IPS DF 4.7 (cell line): ENCODE data around the gene PPP2R2B.

Experiments
- DNase-seq: peaks from one replicate; pipeline ENCODE4 v3.0.0-alpha.2; 2013; ENCODE audit warnings: low spot score; ENCODE audit errors: extremely low read depth

PPP2R2B gene

DNA sequence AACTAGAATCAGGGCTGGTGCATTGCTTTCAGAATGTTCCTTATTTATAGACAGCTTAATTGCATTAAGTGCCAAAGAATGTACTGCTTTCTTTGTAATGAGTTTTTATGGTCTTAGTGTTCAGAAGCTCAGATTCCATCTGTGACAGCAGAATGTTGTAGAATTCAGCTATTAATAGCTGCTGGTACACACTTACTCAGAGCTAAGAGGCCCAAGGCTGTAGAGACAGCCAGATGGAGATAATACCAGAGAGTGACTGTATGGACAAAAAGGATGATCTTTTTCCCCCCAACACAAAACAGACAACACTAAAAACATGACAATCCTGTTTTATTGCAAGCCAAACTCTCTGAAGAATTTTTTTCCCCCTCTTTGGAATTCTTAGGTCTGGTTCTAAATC, 50.2 kb downstream of the PPP2R2B start:
- no peak for DNase-seq

DNA sequence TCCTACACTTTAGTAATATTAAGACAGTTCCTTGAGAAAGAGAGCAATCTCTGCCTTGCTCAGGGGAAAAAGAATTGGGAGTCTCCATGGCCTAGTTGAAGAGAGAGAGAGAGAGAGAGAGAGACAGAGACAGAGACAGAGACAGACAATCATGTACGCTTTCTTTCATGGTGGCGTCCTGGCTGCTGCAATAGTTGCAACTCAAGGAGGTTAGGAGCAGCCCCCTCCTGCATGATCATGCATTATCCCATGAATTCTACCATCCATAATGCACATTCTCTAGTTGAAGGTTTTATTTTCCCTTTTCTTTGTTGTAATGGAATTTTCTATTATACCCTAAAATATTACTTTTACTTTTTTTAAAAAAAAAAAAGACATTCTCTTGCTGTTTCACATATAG, 50.7 kb downstream of the PPP2R2B start:
- no peak for DNase-seq

- peak; percentile 56 for DNase-seq
Measured at GRCh38 chr5:146825033-146825432, 53.5 kb downstream of the PPP2R2B start.

- no peak for DNase-seq
Measured at GRCh38 chr5:146821732-146822131, 56.8 kb downstream of the PPP2R2B start.

DNA sequence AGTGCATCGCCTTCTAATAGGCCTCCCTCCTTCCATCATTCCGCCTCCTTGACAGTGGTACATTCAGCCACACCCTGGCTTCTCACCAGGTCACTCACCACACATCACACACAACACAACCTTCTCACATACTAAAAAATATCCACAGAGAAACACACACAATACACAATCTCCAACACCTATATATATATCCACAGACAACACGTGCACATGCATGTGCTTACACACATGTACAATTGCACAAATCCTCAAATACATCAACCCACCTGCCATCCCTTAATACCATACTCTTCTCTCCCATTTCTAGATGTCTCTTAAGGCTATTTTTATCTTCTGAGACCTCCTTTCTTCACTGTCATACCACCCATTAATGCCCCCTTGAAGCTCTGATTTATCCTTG, 57.6 kb downstream of the PPP2R2B start:
- no peak for DNase-seq

- DNase-seq = no peak
Measured at GRCh38 chr5:146818822-146819221, 59.7 kb downstream of the PPP2R2B start.

GRCh38 chr5:146817973-146818372, 60.6 kb downstream of the PPP2R2B start:
- no peak for DNase-seq

- DNase-seq = no peak
Measured at GRCh38 chr5:146816775-146817387, 61.7 kb downstream of the PPP2R2B start.

- DNase-seq = no peak
Measured at GRCh38 chr5:146815411-146815810, 63.1 kb downstream of the PPP2R2B start.

- DNase-seq = no peak
Measured at GRCh38 chr5:146813346-146814157, 65.0 kb downstream of the PPP2R2B start.

DNA sequence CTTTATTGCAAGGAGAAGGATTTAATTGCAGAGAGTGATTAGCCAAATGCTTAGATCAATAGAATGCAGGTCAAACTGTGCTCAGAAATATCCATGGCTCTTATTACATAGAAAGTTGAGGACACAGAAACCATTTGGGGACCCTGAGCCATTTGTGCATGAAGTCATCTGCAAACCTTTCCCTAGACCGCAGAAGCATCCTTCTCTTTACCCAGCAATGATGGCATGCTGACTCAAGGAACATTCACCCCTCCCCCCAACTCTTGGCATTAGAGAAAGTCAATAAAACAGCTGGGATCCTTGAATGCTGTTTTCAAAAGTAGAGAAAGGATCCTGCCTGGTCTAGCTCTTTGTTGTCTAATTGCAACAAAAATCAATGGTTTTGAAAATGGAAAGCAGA, 73.5 kb downstream of the PPP2R2B start:
- no peak for DNase-seq

- DNase-seq = no peak
Measured at GRCh38 chr5:146802945-146803522, 75.5 kb downstream of the PPP2R2B start.

DNA sequence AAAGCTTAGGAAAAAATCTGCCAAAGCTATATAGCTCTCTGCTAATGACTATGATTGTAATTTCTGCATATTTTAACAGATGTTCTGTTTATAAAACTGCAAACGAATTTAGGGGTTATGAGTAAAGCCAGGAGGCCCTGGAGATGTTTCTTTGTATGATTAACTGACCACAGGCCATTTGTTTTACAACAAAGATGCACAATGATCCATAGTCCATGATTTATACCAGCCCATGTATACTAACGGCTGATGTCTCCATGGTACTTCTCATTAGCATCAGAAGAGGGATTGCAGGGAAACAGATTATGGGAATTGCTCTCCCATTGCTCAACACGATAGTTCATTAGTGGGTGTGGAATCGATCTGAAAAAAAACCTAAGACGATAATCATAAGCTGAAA, 78.9 kb downstream of the PPP2R2B start:
- DNase-seq = no peak

- no peak for DNase-seq
Measured at GRCh38 chr5:146799231-146799630, 79.3 kb downstream of the PPP2R2B start.

DNA sequence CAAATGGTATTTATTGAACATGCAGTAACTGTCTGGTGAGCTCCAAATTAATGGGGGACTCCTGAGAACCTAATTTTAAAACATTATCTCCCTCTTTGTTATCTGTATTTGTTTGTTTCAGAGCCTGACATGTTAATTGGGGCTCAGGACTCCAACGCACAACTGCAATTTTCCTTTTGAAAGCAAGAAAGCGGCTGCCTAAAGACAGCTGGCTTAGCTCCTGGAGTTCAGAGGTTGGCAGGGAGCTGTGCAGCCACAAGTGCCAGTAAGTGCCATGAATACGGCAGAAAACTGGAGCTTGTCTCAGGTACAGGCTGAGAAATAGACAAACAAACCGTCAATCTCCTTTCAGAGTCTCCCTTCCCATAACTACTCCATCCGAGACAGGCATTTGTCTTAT, 80.9 kb downstream of the PPP2R2B start:
- no peak for DNase-seq

DNA sequence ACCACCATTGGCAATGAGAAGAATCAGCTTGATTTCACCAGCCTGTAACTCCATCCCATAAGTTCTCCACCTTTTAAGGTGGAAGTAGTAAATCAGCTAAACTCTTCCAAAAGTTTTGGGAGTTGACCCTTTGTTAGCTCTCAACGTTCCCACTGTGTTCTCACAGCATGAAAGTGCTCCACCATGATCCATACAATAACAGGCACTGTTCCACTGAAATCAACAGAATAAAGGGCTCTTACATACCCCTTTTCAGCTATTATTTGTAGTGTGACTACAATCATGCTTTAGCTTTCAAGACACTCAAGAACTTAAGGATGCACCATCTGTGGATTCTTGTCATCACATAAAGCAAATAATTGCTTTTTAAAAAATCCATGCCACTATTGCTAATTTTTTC, 81.6 kb downstream of the PPP2R2B start:
- no peak for DNase-seq

DNA sequence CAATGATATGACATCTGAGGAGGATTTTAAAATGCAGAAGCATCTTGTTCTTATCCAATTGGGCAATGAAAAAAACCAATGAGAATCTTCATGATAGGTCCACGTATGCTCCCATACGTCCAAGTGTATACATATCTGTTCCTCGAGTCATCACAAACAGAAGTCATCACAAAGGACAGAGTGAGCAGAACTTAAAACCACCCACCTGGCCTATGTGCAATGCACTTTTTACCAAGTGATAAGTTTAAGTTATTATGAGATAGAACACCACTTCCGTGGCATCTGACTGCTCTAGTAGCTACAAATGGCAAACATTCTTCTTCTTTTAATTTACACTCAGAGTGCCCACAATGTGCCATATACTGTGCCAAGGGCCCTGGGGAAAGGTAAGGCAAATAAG, 82.4 kb downstream of the PPP2R2B start:
- DNase-seq = no peak

DNA sequence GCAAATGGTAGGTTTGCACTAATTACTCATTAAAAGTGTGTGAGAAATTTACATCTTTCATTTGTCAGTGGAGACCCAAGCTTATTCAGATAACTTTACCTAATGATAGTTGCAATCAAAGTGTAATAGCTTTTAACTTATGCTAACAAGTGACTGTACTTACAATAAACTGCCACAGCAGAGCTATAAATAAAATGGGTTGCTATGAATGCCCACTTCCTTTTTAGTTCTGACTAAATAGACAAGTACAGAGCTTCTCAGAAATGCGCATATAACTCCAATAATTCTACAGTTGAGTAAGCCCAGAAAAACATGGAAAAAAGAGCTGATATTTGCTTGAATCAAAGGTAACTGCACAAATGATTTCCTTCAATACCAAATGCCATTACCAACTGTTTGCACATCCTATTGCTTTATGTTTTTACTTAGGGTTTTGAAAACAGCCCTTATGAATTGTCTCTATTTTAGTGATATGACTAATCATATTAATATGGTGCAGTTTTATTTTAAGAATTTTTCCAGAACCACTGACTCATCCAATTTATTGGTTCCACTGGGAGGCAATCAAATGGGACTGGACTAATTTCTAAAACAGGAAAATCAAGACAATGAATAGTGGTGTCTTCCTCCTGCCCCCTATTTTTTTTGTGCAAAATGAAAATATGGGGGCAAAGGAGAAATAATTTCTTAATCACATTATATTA, 84.1 kb downstream of the PPP2R2B start:
- DNase-seq = no peak

DNA sequence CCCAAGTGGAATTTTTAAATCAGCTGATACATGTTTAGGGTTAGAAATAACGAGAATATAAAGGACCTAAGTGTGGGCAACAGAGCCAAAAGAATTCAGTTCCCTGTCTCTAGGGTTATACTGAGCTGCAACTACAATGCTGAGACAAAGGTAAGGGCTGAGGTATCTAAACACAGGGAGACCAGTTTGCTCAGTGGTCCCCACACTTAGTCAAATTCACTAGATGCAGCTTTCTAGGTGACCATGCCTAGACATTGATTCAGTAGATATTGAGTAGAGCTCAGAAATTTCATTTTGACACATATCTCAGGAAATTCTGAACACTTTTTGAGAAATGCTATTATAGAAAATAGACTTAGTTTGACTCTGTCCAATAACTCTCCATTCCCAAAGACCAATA, 84.8 kb downstream of the PPP2R2B start:
- no peak for DNase-seq

DNA sequence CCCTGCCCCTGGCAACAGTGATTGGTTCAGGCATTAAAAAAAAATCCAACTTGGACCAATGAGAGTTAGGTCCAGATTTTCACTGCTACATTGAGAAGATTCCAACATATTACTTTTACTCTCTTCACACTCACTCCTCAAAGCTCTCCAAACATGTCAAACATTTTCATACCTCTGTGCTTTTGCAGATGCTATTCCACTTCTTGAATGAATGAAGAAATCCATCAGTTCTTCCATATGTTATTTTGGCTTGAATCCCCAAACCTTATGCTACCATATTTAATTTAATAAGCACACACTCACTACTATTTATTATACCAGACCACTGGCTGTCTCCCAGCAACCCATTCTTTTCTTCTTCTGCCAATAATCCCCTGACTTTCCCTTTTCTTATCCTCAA, 87.1 kb downstream of the PPP2R2B start:
- no peak for DNase-seq

GRCh38 chr5:146789712-146790653, 88.6 kb downstream of the PPP2R2B start:
- peak; percentile 95 for DNase-seq
